CD1c-positive myeloid dendritic cell (primary cell): ENCODE data around the gene SNX25.
"Not testable (repeated sequence)": the region's sequence is repeated elsewhere in the genome, so short reads cannot be mapped to it uniquely, and the experiment has no call there.

Experiments
- DNase-seq: peaks from one replicate; pipeline ENCODE4 v3.0.0-alpha.2; 2016; ENCODE audit errors: extremely low spot score

The SNX25 gene

DNA sequence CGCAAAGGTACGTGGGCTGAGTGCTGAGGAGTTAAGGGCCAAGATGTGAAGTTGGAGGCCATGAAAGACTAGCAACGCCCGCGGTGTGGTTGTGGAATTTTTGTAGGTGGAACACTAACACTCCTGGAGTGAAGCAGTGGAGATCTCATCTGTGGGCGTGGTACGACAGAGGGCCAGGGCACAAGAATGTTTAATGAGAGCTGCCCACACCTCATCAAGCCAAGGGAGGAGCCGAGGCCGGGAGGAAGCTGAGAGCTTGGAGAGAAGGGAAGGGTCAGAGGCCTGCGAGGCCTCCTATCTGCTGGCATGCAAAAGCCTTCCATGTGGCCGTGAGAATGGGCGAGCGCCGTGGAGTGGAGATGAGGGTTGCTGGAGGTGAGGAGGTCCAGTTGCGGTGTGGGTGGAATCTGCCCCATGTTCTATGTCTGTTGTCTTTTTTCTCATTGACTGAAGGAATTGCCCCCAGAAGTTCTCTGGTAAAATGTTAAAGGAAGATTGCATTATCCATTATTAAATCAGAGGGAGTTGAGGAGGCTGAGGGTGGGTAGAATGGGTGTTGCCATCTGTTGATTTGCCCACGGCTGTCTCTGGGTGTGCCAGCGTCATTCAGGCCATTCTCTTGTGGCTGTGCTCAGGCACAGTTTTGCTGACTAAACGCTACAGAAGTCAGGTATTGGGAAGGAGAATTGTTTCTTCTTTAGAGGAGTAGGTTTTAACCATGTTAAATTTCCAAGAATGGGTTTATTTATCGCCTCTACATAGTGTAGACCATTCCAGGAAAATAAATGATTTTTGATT, 19.8 kb downstream of the SNX25 start:
- DNase-seq, result no peak

DNA sequence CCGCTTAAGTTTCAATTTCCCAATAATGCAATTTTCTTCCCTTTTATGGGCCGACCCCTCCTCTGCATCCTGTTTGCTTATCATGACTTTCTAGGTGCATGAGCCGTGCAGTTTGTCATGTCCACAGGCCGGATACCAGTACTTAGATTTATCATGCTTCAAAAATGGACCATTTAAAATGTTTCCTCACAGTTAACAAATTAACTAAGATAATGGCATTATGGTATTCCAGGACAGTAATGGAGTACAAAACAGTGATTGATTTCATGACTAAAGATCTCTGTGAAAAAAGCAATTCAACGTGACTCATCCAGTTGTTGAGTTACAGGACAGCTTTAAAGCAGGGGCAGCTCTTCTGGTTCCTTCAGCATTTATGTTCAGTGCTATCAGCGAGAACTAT, 23.0 kb downstream of the SNX25 start:
- no peak for DNase-seq

DNA sequence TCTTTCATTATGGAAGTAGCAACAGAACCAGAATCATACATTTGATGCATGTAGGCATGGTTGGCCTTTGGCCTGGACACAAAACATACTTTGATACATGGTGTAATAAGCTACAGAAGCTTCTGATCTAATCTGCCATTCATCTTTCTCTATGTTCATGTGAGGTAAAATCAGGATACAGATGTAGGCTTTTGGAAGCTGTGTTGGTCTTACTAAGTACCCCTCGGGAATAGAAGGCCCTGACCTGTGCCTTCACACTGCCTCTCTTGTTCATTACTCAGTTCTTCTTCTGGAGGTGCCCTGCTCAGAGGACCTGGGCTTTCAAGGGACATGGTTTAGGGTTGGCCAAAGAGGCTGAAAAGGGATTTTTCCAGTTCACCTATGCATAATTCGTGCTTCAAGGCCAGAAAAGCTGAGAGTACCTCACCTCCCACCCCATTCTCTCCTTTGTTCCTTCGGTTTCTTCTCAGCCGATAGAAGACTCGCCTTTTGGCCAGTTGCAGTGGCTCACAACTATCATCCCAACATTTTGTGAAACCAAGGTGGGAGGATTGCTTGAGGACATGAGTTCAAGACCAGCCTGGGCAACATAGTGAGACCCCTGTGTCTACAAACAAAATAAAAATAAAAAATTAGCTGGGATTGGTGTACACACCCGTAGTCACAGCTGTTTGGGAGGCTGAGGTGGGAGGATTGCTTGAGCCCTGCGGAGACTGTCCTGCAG, 25.9 kb downstream of the SNX25 start:
- DNase-seq, result no peak

DNA sequence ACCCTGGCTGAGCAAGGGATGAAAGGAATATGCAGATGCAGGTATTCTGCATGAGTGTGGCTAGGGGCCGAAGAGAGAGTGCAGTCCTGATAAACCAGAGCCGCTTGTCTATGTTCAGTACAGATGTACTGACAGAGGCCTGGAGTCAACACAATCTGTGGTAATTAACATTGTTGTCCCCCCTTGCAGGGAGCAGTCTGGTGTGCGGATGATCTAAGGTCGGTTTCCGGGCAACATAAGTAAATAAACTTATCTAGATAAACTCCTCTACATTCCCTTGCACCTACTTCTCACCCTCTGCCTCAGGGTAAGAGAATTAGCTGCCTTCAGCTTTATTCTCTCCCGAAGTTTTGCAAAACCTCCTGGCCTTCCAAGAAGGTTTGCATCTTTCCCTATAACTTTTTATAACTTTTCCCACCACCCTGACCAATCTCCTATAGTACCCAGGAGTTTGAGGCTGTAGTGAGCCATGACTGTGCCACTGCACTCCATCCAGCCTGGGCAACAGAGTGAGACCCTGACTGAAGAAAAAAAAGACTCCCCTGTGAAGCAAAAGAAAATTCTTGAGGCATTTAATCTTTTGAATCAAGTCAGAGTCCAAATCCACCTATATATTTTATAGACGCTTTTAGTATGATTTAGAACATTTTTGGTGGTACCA, 26.6 kb downstream of the SNX25 start:
- DNase-seq, result no peak

DNA sequence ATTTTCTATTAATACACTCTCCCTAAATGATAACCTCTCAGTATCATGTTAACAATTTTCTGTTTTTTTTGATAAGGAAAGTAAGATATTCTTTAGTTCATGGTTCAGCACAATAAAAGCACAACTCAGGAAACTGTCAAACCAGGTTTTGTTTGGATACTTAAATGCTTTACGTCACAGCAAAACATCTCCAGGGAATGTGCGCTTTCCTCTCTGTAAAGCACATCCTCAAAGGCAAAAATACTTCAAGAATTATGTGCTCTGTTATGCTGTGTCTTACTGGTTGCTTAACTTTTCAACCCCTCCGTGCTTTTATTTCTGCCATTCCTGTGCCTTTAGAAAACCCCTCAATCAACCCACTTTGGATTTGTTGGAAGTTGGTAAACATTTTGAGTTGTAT, 27.8 kb downstream of the SNX25 start:
- no peak for DNase-seq

DNA sequence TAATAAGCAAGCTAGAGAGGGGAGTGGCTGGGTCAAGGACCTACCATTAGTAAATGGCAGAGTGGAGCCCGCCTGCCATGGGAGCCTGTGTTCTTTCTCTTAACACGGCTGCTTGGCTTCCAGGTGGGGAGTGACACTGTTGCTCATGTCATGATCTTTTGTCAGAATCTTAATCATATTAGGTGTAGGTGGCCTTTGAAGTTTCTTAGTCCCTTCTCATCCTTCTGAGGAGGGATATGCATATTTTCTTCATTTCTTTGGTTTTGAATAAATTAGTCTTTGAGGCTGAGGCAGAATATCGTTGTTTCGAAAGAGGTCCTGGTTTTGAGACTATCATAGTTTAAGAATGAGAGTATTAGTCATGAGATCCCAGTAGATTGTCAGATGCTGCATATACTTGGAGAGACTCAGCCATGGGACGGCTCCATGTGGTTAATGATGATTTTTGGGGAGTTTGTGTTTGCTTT, 28.9 kb downstream of the SNX25 start:
- DNase-seq, result no peak

DNA sequence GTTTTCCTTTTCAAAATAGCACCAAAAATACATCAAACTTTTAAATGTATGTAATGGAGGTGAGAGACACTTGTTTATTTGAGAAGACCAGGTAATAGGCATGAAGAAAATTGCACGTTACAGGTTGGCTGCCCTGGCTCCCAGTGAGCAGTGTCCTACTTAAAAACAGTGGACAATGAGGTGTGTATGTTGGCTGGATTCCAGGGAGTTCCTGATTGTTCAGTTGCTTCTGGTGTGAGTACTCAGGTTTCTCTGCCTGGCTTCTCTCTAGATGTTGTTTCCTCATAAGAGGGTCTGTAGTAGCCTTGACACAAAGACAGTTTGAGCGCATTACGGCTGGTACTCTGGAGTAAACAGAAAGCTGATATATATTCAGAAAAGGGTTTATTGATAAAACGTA, 29.4 kb downstream of the SNX25 start:
- no peak for DNase-seq

DNA sequence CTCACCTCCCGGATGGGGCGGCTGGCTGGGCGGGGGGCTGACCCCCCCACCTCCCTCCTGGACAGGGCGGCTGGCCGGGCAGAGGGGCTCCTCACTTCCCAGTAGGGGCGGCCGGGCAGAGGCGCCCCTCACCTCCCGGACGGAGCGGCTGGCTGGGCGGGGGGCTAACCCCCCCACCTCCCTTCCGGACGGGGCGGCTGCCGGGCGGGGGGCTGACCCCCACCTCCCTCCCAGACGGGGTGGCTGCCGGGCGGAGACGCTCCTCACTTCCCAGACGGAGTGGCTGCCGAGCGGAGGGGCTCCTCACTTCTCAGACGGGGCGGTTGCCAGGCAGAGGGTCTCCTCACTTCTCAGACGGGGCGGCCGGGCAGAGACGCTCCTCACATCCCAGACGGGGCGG, 31.1 kb downstream of the SNX25 start:
- DNase-seq, result not testable (repeated sequence)

DNA sequence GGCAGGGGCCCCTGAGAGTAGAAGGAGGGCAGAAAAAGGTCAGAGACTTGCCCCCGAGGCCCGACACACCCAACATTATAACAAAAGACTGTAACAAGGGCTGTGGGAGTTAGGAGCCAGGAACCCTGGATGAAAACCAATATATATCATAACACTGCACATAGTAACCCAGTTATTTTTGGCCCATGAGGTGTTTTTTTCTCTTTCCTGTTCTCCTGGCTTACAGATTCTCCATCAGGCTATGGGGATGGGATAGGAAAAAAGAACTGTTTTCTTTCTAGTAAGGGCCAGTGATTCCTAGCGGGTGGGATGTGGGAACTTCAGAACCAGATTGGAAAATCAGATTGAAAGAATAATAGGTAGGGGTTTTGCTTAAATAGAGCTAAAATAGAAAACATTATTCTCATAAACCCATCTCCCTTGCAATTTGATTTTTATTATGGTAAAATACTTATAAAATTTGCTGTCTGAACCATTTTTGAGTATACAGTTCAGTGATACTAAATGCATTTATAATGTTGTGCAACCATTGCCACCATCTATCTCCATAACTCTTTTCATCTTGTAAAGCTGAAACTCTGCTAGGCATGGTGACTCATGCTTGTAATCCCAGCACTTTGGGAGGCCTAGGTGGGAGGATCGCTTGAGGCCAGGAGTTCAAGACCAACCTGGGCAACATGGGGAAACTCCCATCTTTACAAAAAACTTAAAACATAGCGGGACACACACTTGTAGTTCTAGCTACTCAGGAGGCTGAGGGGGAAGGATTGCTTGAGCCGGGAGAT, 33.5 kb downstream of the SNX25 start:
- DNase-seq, result no peak

DNA sequence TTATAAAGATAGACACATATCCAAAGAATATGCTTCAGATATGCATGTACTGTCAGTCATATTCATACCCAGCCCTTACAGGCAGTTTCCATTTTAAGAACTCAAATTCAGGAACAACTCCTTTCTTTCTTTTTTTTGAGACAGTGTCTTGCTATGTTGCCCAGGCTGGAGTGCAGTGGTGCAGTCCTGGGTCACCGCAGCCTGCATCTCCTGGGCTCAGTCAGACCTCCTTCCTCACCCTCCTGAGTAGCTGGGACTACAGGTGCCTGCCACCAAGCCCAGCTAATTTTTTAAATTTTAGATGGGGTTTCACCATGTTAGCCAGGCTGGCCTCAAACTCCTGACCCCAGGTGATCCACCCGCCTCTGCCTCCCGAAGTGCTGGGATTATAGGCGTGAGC, 34.5 kb downstream of the SNX25 start:
- no peak for DNase-seq

DNA sequence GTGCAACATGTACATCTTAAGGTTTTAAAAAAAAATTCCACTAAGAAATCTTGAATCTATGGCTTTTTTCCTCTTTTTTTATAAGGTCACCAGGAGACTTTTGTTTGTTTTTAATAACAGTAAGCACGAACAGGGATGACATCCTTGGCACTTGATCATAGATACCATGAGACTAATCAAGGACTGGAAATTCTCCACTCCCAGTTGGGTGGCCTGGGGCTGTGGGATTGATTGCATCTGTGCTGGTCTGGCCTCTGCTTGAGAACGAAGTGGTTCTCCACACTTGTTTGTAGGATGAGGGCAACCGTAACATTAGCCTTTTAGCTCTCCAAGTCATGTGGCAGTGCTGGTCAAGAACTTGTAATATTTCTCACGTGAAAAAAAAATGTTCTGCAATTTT, 35.4 kb downstream of the SNX25 start:
- no peak for DNase-seq

DNA sequence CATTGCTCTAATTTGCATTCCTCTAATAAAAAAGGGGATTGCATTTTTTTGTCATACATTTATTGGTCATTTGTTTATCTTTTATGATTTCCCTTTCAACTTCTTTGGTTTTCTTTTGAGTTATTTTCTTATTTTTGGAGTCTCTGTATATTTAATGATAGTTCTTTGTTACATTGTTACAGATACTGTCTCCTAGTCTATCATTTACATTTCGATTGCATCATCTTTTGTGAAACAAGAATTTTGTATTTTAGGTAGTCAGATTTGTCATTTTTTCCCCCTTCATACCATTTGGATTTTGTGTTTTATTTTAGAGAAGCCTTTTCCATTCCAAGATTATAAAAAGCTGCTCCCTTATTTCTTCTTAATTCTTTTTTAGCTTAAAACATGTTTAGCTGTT, 37.1 kb downstream of the SNX25 start:
- no peak for DNase-seq

DNA sequence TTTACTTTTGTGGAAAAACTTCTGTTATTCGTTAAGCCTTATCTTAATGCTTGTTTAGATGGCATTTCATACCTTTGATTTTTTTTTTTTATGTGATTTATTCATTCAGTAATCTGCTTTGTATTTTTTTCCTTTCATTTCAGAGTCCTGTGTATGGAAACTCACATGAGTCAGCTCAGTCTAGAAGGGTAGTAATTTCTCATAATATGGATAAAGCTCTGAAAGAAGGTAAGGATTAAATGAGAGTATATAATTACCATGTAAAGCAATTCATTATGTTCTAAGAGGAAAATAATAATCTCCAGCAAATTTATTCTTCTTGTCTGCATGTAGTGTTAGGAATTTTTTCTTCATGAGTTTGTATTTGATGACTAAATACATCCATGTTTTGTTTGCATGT, 37.8 kb downstream of the SNX25 start:
- DNase-seq, result no peak

DNA sequence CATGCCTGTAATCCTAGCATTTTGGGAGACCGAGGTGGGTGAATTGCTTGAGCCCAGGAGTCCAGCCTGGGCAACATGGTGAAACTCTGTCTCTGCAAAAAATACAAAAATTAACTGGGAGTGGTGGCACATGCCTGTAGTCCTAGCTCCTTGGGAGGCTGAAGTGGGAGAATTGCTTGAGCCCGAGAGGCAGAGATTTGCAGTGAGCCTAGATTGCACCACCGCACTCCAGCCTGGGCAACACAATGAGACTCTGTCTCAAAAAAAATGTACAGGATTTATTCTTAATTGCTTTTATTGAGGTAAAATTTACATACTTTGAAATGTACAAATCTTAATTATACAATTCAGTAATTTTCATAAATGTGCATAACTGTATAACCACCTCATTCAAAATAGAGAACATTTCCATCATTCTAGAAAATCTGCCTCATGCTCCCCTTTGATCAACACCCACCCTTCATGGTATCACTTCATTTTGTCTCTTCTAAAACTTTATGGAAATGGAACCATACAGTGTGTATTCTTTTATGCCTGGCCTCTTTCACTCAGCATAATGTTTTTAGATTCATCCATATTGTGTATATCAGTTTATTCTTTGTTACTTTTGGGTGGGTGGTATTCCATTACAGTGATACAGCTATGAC, 39.1 kb downstream of the SNX25 start:
- DNase-seq, result no peak

DNA sequence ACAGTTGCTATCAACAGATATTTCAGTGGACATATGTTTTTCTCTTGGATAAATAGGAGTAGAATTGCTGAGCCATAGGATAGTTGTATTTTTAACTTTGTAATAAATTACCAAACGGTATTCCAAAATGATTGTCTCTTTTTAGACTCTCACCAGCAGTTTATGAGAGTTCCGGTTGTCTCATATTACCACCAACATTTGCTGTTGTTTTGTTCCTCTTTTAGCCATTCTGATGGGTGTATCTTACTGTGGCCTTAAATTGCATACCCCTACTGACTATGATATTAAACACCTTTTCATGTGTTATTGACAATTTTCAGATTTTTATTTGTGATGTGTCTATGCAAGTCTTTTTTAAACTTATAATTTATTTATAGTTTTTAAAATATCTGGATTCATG, 39.7 kb downstream of the SNX25 start:
- DNase-seq, result no peak

DNA sequence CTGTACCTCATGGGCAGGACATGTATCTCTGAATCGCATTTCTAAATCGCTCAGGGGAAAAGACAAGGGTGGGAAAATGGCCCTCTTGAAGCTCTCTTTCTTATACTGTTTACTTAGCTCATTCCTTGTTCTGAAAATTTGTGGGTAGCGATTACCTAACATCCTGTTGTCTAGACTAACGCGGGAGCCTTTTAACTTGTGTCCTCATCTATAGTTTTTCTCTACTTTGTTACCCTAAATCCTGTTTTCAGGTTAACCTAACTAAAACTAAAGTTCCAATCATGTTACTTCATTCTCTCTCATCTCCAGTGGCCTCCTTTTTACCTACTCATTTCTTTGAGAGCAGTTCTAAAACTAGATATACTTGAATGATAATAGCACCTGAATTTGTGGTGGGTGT, 45.0 kb downstream of the SNX25 start:
- DNase-seq, result no peak

DNA sequence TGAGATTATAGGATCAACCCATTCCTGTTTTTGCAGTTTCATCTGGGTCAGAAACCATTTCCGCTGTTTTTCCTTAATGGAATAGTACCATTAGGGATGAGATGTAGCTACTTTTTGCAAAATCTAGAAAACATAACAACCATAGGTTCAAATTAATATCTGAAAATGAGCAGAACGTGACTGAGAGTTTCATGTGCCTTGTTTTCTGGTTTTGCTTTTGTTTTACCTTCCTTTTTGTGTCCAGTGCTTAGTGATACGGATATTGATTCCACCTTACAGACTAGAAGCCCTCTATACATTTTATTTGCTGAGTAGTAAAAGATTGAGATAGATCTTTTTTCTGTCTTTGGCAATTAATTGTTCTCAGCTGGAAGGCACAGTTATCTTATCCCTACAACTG, 46.5 kb downstream of the SNX25 start:
- DNase-seq, result no peak

DNA sequence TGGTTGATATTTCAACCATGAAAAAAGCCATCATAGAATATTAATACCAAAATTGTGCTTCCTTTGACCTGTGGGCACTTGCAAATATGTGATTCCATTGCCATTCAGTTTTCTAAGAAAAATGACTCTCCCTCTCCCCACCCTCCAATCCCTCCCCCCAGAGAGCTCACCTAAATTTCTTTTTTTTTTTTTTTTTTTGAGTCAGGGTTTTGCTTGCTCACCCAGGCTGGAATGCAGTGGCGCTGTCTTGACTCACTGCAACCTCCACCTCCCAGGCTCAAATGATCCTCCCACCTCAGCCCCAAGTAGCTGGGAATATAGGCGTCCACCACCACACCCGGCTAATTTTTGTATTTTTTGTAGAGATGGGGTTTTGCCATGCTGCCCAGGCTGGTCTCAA, 47.0 kb downstream of the SNX25 start:
- DNase-seq, result no peak

DNA sequence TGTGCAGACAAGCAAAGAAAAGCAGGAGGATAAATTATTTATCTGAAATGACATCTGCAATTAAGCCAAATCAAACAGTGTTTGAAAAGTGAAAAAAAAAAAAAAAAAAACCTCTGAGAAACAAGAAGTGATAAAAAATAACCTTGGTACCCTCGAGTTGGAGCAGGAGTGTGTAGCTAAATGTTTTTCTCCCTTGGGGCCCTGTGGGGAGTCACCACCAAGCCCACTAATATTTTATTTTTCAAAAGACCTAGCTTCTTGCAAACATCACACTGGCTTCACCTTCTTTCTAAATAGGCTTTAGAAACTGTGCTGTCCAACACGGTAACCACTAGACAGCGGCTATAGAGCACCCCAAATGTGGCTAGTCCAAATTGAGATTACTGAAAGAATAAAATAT, 47.7 kb downstream of the SNX25 start:
- no peak for DNase-seq

DNA sequence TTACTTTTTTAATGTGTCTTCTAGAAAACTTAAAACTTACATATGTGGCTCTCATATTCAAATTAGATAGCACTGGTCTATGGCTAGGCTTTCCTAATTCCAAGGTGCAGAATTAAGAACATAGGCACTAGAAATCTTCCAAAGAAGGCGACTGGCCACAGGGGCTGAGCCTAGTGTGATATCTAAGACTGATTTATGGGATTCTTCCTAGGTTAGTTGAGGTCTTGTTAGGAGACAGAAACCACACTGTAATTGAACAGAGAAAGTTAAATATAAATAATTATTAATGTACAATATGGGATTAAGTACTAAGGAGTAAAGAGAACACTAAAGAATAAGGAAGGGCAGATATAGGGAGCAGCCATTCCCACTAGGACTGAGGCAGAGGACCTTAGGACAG, 48.3 kb downstream of the SNX25 start:
- DNase-seq, result no peak

DNA sequence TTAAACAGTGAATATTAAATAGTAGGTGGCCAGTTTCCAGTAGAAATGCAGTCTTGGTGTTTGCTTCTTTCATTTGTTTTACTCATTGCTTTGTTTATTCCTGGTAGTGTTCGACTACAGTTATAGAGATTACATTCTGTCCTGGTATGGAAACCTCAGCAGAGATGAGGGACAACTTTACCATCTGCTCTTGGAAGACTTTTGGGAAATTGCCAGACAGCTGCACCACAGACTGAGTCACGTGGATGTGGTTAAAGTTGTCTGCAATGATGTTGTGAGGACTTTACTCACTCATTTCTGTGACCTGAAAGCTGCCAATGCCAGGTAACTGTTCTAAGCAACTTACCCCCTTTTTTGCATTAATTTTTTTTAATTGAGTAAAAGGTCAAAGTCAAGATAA, 49.3 kb downstream of the SNX25 start:
- DNase-seq, result not testable (repeated sequence)

DNA sequence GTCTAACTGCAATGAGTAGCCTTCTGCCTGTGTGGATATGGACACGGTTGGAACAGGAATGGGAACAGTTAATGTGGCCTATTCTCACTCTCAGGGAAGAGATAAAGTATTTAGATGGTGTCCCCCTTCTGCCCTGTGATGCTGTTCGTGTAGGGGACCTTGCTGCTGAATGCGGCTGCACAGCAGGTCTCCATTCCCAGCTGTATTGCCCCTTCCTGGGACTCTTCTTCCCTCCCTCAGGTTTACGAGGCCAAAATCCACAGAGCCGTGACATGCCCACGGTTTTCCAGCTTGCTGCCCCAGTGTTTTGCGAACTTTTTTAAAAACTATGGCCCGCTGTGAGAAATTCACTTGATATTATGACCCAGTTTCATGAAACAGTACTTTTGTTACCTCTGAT, 50.3 kb downstream of the SNX25 start:
- DNase-seq, result no peak
